Measurements from ENCODE around the gene PRMT7. TPM values are rescaled to one million over a fixed set of nuclear protein-coding genes. Genes with fewer than 3 reads are reported as not detected.

Gene PRMT7
- total and polyA plus RNA-seq, 7 experiments from 2014 or later: 42.5 to 95.1 (median 72.6) TPM

- Histone ChIP-seq H3K4me3 (ENCODE audit: low read length) (no peak overlapping the region), H3K27me3 (ENCODE audit: control insufficient read depth in 2 of 2, insufficient read depth in 2 of 2, low read length in 2 of 2) (no peaks in the 10 kb centered on the region), H3K4me1 (ENCODE audit: control insufficient read depth in 2 of 2, insufficient read depth in 2 of 2, low read length in 2 of 2) (peaks cover 23 to 50% of the 10 kb centered on the region in 2 donors), H3K9me3 (ENCODE audit: control insufficient read depth in 2 of 3, low read length in 3 of 3) (no peaks in the 10 kb centered on the region), H3K36me3 (ENCODE audit: control insufficient read depth in 2 of 3, insufficient read depth in 3 of 3, low read length in 3 of 3) (no peaks in the 10 kb centered on the region), H3K27ac (ENCODE audit: low read depth, low read length) (no peak overlapping the region)
- Mint-ChIP-seq H3K36me3 (no peaks in the 10 kb centered on the region), H3K4me1 (peaks cover 36 to 54% (median 45%) of the 10 kb centered on the region in 7 donors), H3K9me3 (no peaks in the 10 kb centered on the region), H3K4me3 (peak overlapping the region in 9 of 10 donors; percentile 45 to 73 (median 62)), H3K27ac (peak overlapping the region in 1 of 9 donors; percentile 55), H3K27me3 (peaks cover 0 to 55% (median 0%) of the 10 kb centered on the region in 5 donors)
- ChIA-PET POLR2A (interaction anchor here (0.6 to 1.3 kb wide), 2 partner anchors 49 to 115 kb away, joined by 3 read pairs; no protein-coding TSS in a partner anchor), CTCF (interaction anchor here (0.7 to 1.5 kb wide), 2 partner anchors 12 to 1246 kb away, joined by 4 to 5 read pairs; no protein-coding TSS in a partner anchor)
- no peak for ATAC-seq
- intact Hi-C loops (cut with micrococcal nuclease): loop anchor here in 1 of 2 donors (5.0 kb wide), 1 partner anchor 48 kb away; no protein-coding TSS in a partner anchor
- peak in 1 of 9 donors; percentile 6 for DNase-seq
Measured at GRCh38 chr16:68369168-68369567, 58.3 kb downstream of the PRMT7 start.

GRCh38 chr16:68369697-68370580 is 59.1 kb downstream of the PRMT7 start:
- Histone ChIP-seq H3K27ac (ENCODE audit: low read depth, low read length) (no peak overlapping the region), H3K4me1 (ENCODE audit: control insufficient read depth in 2 of 2, insufficient read depth in 2 of 2, low read length in 2 of 2) (peaks cover 23 to 43% of the 10 kb centered on the region in 2 donors), H3K27me3 (ENCODE audit: control insufficient read depth in 2 of 2, insufficient read depth in 2 of 2, low read length in 2 of 2) (no peaks in the 10 kb centered on the region), H3K4me3 (ENCODE audit: low read length) (peak overlapping the region; percentile 3), H3K9me3 (ENCODE audit: control insufficient read depth in 2 of 3, low read length in 3 of 3) (no peaks in the 10 kb centered on the region), H3K36me3 (ENCODE audit: control insufficient read depth in 2 of 3, insufficient read depth in 3 of 3, low read length in 3 of 3) (no peaks in the 10 kb centered on the region)
- DNase-seq: peak in 3 of 9 donors; percentile 26 to 53 (median 31)
- ATAC-seq: peak; percentile 61
- ChIA-PET POLR2A (interaction anchor here (0.6 kb wide), 1 partner anchor 524 kb away, joined by 3 read pairs; no protein-coding TSS in a partner anchor), CTCF (interaction anchor here (0.7 to 1.3 kb wide), 3 partner anchors 144 to 1245 kb away, joined by 3 to 4 read pairs (median 3); no protein-coding TSS in a partner anchor)
- no peaks in the 10 kb centered on the region for H3K9me3 Mint-ChIP-seq
- peaks cover 0 to 56% (median 0%) of the 10 kb centered on the region in 5 donors for H3K27me3 Mint-ChIP-seq
- intact Hi-C loops (cut with micrococcal nuclease): loop anchor here in 1 of 2 donors (5.0 kb wide), 1 partner anchor 47 kb away; no protein-coding TSS in a partner anchor
- H3K27ac Mint-ChIP-seq: peak overlapping the region in 5 of 9 donors; percentile 8 to 76 (median 61)
- H3K4me1 Mint-ChIP-seq: peaks cover 35 to 48% (median 45%) of the 10 kb centered on the region in 7 donors
- peak overlapping the region; percentile 48 to 73 (median 66) for H3K4me3 Mint-ChIP-seq
- H3K36me3 Mint-ChIP-seq: no peaks in the 10 kb centered on the region

GRCh38 chr16:68370581-68371275 is 59.9 kb downstream of the PRMT7 start:
- Histone ChIP-seq H3K4me1 (ENCODE audit: control insufficient read depth in 2 of 2, insufficient read depth in 2 of 2, low read length in 2 of 2) (peaks cover 23 to 43% of the 10 kb centered on the region in 2 donors), H3K4me3 (ENCODE audit: low read length) (peak overlapping the region; percentile 3), H3K27me3 (ENCODE audit: control insufficient read depth in 2 of 2, insufficient read depth in 2 of 2, low read length in 2 of 2) (no peaks in the 10 kb centered on the region), H3K36me3 (ENCODE audit: control insufficient read depth in 2 of 3, insufficient read depth in 3 of 3, low read length in 3 of 3) (no peaks in the 10 kb centered on the region), H3K9me3 (ENCODE audit: control insufficient read depth in 2 of 3, low read length in 3 of 3) (no peaks in the 10 kb centered on the region), H3K27ac (ENCODE audit: low read depth, low read length) (no peak overlapping the region)
- Mint-ChIP-seq H3K36me3 (no peaks in the 10 kb centered on the region), H3K4me1 (peaks cover 33 to 48% (median 41%) of the 10 kb centered on the region in 7 donors), H3K4me3 (peak overlapping the region; percentile 48 to 73 (median 64)), H3K27me3 (peaks cover 0 to 62% (median 0%) of the 10 kb centered on the region in 5 donors), H3K9me3 (no peaks in the 10 kb centered on the region), H3K27ac (peak overlapping the region in 6 of 9 donors; percentile 30 to 76 (median 49))
- POLR2A ChIA-PET: interaction anchor here (0.8 kb wide), 1 partner anchor 102 kb away, joined by 6 read pairs; no protein-coding TSS in a partner anchor
- intact Hi-C loops (cut with micrococcal nuclease): no loop called here
- DNase-seq: peak in 6 of 9 donors; percentile 27 to 62 (median 54)
- ATAC-seq: peak; percentile 48
- CTCF ChIA-PET: interaction anchor here (0.6 to 1.3 kb wide), 4 partner anchors 8 to 150 kb away, joined by 3 read pairs; no protein-coding TSS in a partner anchor

- intact Hi-C loops (cut with micrococcal nuclease): no loop called here
- no peak overlapping the region for H3K27ac ChIP-seq (ENCODE audit: low read depth, low read length)
- H3K27me3 Mint-ChIP-seq: peaks cover 0 to 65% (median 0%) of the 10 kb centered on the region in 5 donors
- no peak overlapping the region for H3K4me3 ChIP-seq (ENCODE audit: low read length)
- no peak overlapping the region for H3K27ac Mint-ChIP-seq
- no peaks in the 10 kb centered on the region for H3K27me3 ChIP-seq (ENCODE audit: control insufficient read depth in 2 of 2, insufficient read depth in 2 of 2, low read length in 2 of 2)
- no peaks in the 10 kb centered on the region for H3K36me3 Mint-ChIP-seq
- no peaks in the 10 kb centered on the region for H3K36me3 ChIP-seq (ENCODE audit: control insufficient read depth in 2 of 3, insufficient read depth in 3 of 3, low read length in 3 of 3)
- ChIA-PET CTCF (interaction anchor here (0.6 to 1.3 kb wide), 4 partner anchors 8 to 149 kb away, joined by 3 read pairs; no protein-coding TSS in a partner anchor), POLR2A (interaction anchor here (0.8 kb wide), 2 partner anchors 12 to 103 kb away, joined by 3 to 6 read pairs; no protein-coding TSS in a partner anchor)
- H3K9me3 Mint-ChIP-seq: no peaks in the 10 kb centered on the region
- peaks cover 27 to 46% (median 41%) of the 10 kb centered on the region in 7 donors for H3K4me1 Mint-ChIP-seq
- DNase-seq (no peak), ATAC-seq (no peak)
- H3K9me3 ChIP-seq (ENCODE audit: control insufficient read depth in 2 of 3, low read length in 3 of 3): no peaks in the 10 kb centered on the region
- H3K4me1 ChIP-seq (ENCODE audit: control insufficient read depth in 2 of 2, insufficient read depth in 2 of 2, low read length in 2 of 2): peaks cover 23 to 43% of the 10 kb centered on the region in 2 donors
- peak overlapping the region in 2 of 10 donors; percentile 58 to 73 for H3K4me3 Mint-ChIP-seq
Measured at GRCh38 chr16:68371276-68371651, 60.4 kb downstream of the PRMT7 start.

GRCh38 chr16:68371706-68372380 is 61.0 kb downstream of the PRMT7 start:
- no peaks in the 10 kb centered on the region for H3K36me3 ChIP-seq (ENCODE audit: control insufficient read depth in 2 of 3, insufficient read depth in 3 of 3, low read length in 3 of 3)
- ChIA-PET CTCF (interaction anchor here (1.2 to 1.3 kb wide), 2 partner anchors 9 to 149 kb away, joined by 3 read pairs; no protein-coding TSS in a partner anchor), POLR2A (interaction anchor here (0.8 kb wide), 2 partner anchors 12 to 103 kb away, joined by 3 to 6 read pairs; no protein-coding TSS in a partner anchor)
- H3K4me1 ChIP-seq (ENCODE audit: control insufficient read depth in 2 of 2, insufficient read depth in 2 of 2, low read length in 2 of 2): peaks cover 23 to 43% of the 10 kb centered on the region in 2 donors
- Mint-ChIP-seq H3K27ac (peak overlapping the region in 1 of 9 donors; percentile 82), H3K4me3 (peak overlapping the region in 2 of 10 donors; percentile 5 to 33), H3K4me1 (peaks cover 27 to 46% (median 41%) of the 10 kb centered on the region in 7 donors), H3K27me3 (peaks cover 0 to 63% (median 0%) of the 10 kb centered on the region in 5 donors), H3K36me3 (no peaks in the 10 kb centered on the region), H3K9me3 (no peaks in the 10 kb centered on the region)
- no peak overlapping the region for H3K27ac ChIP-seq (ENCODE audit: low read depth, low read length)
- no peak overlapping the region for H3K4me3 ChIP-seq (ENCODE audit: low read length)
- H3K9me3 ChIP-seq (ENCODE audit: control insufficient read depth in 2 of 3, low read length in 3 of 3): no peaks in the 10 kb centered on the region
- intact Hi-C loops (cut with micrococcal nuclease): no loop called here
- ATAC-seq (no peak), DNase-seq (no peak)
- no peaks in the 10 kb centered on the region for H3K27me3 ChIP-seq (ENCODE audit: control insufficient read depth in 2 of 2, insufficient read depth in 2 of 2, low read length in 2 of 2)
